Stomach (tissue), 4 donors: ENCODE results near the gene BBX.

Experiments used
- EP300 ChIP-seq: sonication (generic); formaldehyde crosslinking; IDR thresholded peaks from one replicate; pipeline ENCODE4 v1.6.1; 2017; ENCODE audit warnings: antibody characterized with exemption
- POLR2A ChIP-seq, 4 donors: fragments of 450-650 bp; IDR thresholded peaks; one replicate each; pipeline ENCODE4 v1.6.1; 2016; ENCODE audit warnings: antibody characterized with exemption in 4 of 4, control low read depth in 2 of 4, mild to moderate bottlenecking in 1 of 4, moderate library complexity in 1 of 4
- TF ChIP-seq, protein P1 (sequence below), 7 experiments: fragments of 450-650 bp in 4 of 7; fragments of 200-600 bp in 3 of 7; sonication (generic) in 3 of 7; IDR thresholded peaks; one replicate each; pipeline ENCODE4 v1.5.1; 2016 to 2019; ENCODE audit warnings: antibody characterized with exemption in 7 of 7, control low read depth in 2 of 7, mild to moderate bottlenecking in 1 of 7

DNA sequence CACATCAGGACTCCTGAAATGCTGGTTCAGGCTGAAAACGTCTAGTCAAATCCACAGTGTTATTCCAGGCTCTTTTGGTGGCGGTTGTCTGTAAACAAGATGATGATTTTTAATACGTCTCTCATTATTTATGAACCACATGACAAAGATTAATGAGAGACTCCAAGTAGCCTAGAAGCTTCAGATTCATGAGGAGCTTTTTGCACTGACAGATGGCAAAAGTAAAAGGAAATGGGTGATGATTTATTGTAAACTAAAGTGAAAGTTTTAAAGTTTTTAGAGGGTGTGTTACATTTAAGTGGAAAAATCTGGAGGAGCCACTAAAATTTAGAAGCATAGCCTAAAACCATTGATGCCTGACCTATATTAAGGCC lies 77.0 kb downstream of the BBX start:
- TF ChIP-seq EP300 (no peak), POLR2A (IDR thresholded peaks at IDR 0.05) (no peak)
- TF ChIP-seq, protein P1, sequence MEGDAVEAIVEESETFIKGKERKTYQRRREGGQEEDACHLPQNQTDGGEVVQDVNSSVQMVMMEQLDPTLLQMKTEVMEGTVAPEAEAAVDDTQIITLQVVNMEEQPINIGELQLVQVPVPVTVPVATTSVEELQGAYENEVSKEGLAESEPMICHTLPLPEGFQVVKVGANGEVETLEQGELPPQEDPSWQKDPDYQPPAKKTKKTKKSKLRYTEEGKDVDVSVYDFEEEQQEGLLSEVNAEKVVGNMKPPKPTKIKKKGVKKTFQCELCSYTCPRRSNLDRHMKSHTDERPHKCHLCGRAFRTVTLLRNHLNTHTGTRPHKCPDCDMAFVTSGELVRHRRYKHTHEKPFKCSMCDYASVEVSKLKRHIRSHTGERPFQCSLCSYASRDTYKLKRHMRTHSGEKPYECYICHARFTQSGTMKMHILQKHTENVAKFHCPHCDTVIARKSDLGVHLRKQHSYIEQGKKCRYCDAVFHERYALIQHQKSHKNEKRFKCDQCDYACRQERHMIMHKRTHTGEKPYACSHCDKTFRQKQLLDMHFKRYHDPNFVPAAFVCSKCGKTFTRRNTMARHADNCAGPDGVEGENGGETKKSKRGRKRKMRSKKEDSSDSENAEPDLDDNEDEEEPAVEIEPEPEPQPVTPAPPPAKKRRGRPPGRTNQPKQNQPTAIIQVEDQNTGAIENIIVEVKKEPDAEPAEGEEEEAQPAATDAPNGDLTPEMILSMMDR (IDR thresholded peaks at IDR 0.05), result no peak
